Upper lobe of right lung (tissue), 1 donor: ENCODE measurements around the gene ASF1B. TPM values are rescaled to one million over a fixed set of nuclear protein-coding genes. Genes with fewer than 3 reads are reported as not detected.

Source experiments
- ATAC-seq: fragments of 200-7000 bp; cut with Tn5 transposase; one replicate; pipeline ENCODE4 v1.9.1; 2020; ENCODE audit warnings: mild to moderate bottlenecking, moderate library complexity
- DNase-seq: peaks from one replicate; pipeline ENCODE4 v3.0.0-alpha.2; 2020
- H3K27ac ChIP-seq: fragments of 200-600 bp; one replicate; pipeline ENCODE4 v1.8.0; 2022
- H3K27me3 ChIP-seq: fragments of 200-600 bp; one replicate; pipeline ENCODE4 v1.8.0; 2022; ENCODE audit warnings: mild to moderate bottlenecking
- H3K36me3 ChIP-seq: fragments of 200-600 bp; one replicate; pipeline ENCODE4 v1.8.0; 2022
- H3K4me1 ChIP-seq: fragments of 200-600 bp; one replicate; pipeline ENCODE4 v1.8.0; 2022
- H3K4me3 ChIP-seq: fragments of 200-600 bp; one replicate; pipeline ENCODE4 v1.8.0; 2022; ENCODE audit warnings: mild to moderate bottlenecking
- H3K9me3 ChIP-seq: fragments of 200-600 bp; one replicate; pipeline ENCODE4 v1.8.0; 2022
- intact Hi-C: fragments of 100-400 bp; cut with DNase I; formaldehyde crosslinking; loops from one replicate; pipeline ENCODE4 v1.11.0; 2022
- total RNA-seq: library from RNA; stranded (reverse); fragmentation: NEBNext Ultra II Directional; extraction: Animal tissue kit (Norgen Biotek cat#: 25700); gene quantifications from one replicate; pipeline ENCODE4 v1.2.1, GENCODE V29; 2021
- TF ChIP-seq, protein P1 (sequence below): fragments of 200-600 bp; IDR thresholded peaks from one replicate; pipeline ENCODE4 v1.8.0; 2022; ENCODE audit warnings: antibody characterized with exemption
- donor health status: DM: no; HTN: yes; CAD: no; lungs with severe emphysema.

ASF1B gene
- total RNA-seq, 1 donor from 2014 or later, result 1.9 TPM

- Histone ChIP-seq H3K4me1 (no peaks in the 10 kb centered on the region), H3K27ac (no peak overlapping the region), H3K4me3 (no peak overlapping the region), H3K9me3 (no peaks in the 10 kb centered on the region), H3K27me3 (no peaks in the 10 kb centered on the region), H3K36me3 (no peaks in the 10 kb centered on the region)
- intact Hi-C loops, result no loop called here
- TF ChIP-seq, protein P1, sequence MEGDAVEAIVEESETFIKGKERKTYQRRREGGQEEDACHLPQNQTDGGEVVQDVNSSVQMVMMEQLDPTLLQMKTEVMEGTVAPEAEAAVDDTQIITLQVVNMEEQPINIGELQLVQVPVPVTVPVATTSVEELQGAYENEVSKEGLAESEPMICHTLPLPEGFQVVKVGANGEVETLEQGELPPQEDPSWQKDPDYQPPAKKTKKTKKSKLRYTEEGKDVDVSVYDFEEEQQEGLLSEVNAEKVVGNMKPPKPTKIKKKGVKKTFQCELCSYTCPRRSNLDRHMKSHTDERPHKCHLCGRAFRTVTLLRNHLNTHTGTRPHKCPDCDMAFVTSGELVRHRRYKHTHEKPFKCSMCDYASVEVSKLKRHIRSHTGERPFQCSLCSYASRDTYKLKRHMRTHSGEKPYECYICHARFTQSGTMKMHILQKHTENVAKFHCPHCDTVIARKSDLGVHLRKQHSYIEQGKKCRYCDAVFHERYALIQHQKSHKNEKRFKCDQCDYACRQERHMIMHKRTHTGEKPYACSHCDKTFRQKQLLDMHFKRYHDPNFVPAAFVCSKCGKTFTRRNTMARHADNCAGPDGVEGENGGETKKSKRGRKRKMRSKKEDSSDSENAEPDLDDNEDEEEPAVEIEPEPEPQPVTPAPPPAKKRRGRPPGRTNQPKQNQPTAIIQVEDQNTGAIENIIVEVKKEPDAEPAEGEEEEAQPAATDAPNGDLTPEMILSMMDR, result no peak
- no peak for ATAC-seq
- no peak for DNase-seq
These were observed 41.2 kb upstream of the ASF1B start for GRCh38 chr19:14177496-14178074.

- Histone ChIP-seq H3K36me3 (peaks cover 3% of the 10 kb centered on the region), H3K9me3 (no peaks in the 10 kb centered on the region), H3K4me1 (no peaks in the 10 kb centered on the region), H3K27ac (no peak overlapping the region), H3K27me3 (no peaks in the 10 kb centered on the region), H3K4me3 (no peak overlapping the region)
- TF ChIP-seq, protein P1, result no peak
- DNase-seq, result no peak
- intact Hi-C loops, result no loop called here
- ATAC-seq, result no peak
These were observed 39.0 kb upstream of the ASF1B start for GRCh38 chr19:14175351-14175792.

- DNase-seq (no peak), ATAC-seq (no peak)
- intact Hi-C loops, result no loop called here
- Histone ChIP-seq H3K36me3 (peaks cover 5% of the 10 kb centered on the region), H3K27ac (no peak overlapping the region), H3K27me3 (no peaks in the 10 kb centered on the region), H3K9me3 (no peaks in the 10 kb centered on the region), H3K4me1 (no peaks in the 10 kb centered on the region), H3K4me3 (no peak overlapping the region)
- TF ChIP-seq, protein P1, result no peak
These were observed 38.5 kb upstream of the ASF1B start for GRCh38 chr19:14174883-14175282.

GRCh38 chr19:14168993-14169392, 32.6 kb upstream of the ASF1B start:
- intact Hi-C loops, result no loop called here
- no peak overlapping the region for H3K27ac ChIP-seq
- no peak overlapping the region for H3K4me3 ChIP-seq
- no peaks in the 10 kb centered on the region for H3K9me3 ChIP-seq
- no peak for DNase-seq
- ATAC-seq, result no peak
- peaks cover 5% of the 10 kb centered on the region for H3K36me3 ChIP-seq
- H3K4me1 ChIP-seq, result peaks cover 18% of the 10 kb centered on the region
- no peaks in the 10 kb centered on the region for H3K27me3 ChIP-seq
- TF ChIP-seq, protein P1, result no peak

DNA sequence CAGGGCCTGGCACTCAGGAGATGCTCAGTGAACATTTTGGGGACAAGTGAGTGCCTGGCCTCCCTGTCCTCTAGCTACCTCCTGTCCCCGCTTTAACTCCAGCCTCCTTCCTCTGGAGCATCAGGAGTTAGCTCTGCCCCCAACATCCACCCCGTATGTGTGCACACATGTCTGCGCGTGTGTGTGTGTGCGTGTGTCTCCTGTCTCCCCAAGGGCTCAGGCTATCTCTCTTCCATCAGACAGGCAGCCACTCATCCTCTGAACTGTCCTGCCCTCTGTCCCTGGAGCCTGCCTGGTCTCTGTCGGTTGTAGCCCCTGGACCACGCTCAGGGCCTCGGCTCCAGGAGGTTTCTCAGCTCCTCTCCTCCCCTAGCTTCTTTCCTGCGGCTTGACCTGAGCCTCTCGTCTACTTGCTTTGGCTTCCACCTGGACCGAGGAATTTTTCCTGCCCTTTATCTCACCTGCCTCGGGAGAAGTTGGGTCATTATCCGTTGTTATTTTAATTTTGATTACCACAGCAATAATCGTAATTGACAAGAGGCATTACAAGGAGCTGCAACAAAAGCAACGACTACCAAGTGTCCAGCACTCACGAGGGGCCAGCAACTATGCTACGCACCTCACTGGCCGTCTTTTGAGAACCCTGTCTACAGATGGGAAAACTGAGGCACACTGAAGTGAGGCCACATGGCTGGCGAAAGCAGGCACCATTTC, 32.0 kb upstream of the ASF1B start:
- DNase-seq (no peak), ATAC-seq (no peak)
- no peak overlapping the region for H3K4me3 ChIP-seq
- H3K36me3 ChIP-seq, result peaks cover 5% of the 10 kb centered on the region
- H3K4me1 ChIP-seq, result peaks cover 18% of the 10 kb centered on the region
- TF ChIP-seq, protein P1, result no peak
- no peaks in the 10 kb centered on the region for H3K9me3 ChIP-seq
- H3K27ac ChIP-seq, result no peak overlapping the region
- H3K27me3 ChIP-seq, result no peaks in the 10 kb centered on the region
- intact Hi-C loops, result no loop called here
